ENCODE results near the gene CREB5. TPM values are rescaled to one million over a fixed set of nuclear protein-coding genes. Genes with fewer than 3 reads are reported as not detected.

The CREB5 gene
- total and polyA plus RNA-seq, 2 of the 8 experiments (the other 6 are each of a cell fraction or from before 2014, with no cell fraction given), result 2.4 to 2.7 TPM

GRCh38 chr7:28530803-28531175 lies 118.5 kb downstream of the CREB5 start:
- Histone ChIP-seq H3K36me3 (ENCODE audit: control insufficient read depth in 2 of 4, insufficient read depth in 4 of 4, low read length in 3 of 4) (no peaks in the 10 kb centered on the region), H3K23me2 (ENCODE audit: low read depth, low read length) (no peaks in the 10 kb centered on the region), H3K56ac (replicated peaks; ENCODE audit: insufficient read length, low read depth, low read length) (no peak overlapping the region), H2BK20ac (ENCODE audit: low read length) (no peak overlapping the region), H4K91ac (replicated peaks; ENCODE audit: insufficient read length, low read length) (no peak overlapping the region), H3K18ac (ENCODE audit: extremely low read depth, low read length) (no peak overlapping the region), H3K4me2 (ENCODE audit: insufficient read depth in 1 of 2, low read depth in 2 of 2, low read length in 2 of 2) (peak overlapping the region in 1 of 2 experiments; percentile 35; a peak in 1 of 4 replicates), H3K27ac (ENCODE audit: low read depth, low read length) (no peak overlapping the region), H3K27me3 (replicated peaks in 1 of 4; ENCODE audit: control insufficient read depth in 3 of 4, extremely low read depth in 1 of 4, insufficient read depth in 3 of 4, low read length in 3 of 4) (no peaks in the 10 kb centered on the region; a peak in 1 of 7 replicates), H2BK120ac (replicated peaks; ENCODE audit: low read depth, low read length) (no peak overlapping the region), H4K20me1 (replicated peaks in 1 of 2; ENCODE audit: control insufficient read depth in 1 of 2, insufficient read depth in 2 of 2, low read length in 2 of 2) (no peaks in the 10 kb centered on the region), H3K9me3 (ENCODE audit: insufficient read depth in 2 of 2, low read depth in 1 of 2, low read length in 1 of 2) (no peaks in the 10 kb centered on the region), H4K5ac (ENCODE audit: insufficient read length, low read depth, low read length) (no peak overlapping the region), H3K79me1 (ENCODE audit: low read depth, low read length) (no peaks in the 10 kb centered on the region), H3K4me3 (ENCODE audit: extremely low read depth in 1 of 4, insufficient read depth in 2 of 4, low read depth in 3 of 4, low read length in 4 of 4) (no peak overlapping the region; a peak in 1 of 8 replicates), H2BK5ac (ENCODE audit: low read depth, low read length) (no peak overlapping the region), H3K9ac (replicated peaks in 1 of 4; ENCODE audit: extremely low read depth in 1 of 4, low read depth in 3 of 4, low read length in 3 of 4) (no peak overlapping the region; a peak in 1 of 7 replicates), H2AK5ac (ENCODE audit: low read depth, low read length) (no peak overlapping the region), H2AFZ (ENCODE audit: low read length) (peak overlapping the region; percentile 27), H3K14ac (ENCODE audit: insufficient read length) (no peak overlapping the region), H3K23ac (ENCODE audit: insufficient read length) (no peak overlapping the region), H3K4me1 (replicated peaks in 1 of 4; ENCODE audit: control insufficient read depth in 3 of 4, insufficient read depth in 4 of 4, low read length in 3 of 4) (peaks cover 1 to 6% (median 3%) of the 10 kb centered on the region in 4 experiments; a peak in 5 of 7 replicates), H3K4ac (replicated peaks; ENCODE audit: insufficient read length, low read depth, low read length) (no peak overlapping the region), H4K8ac (ENCODE audit: extremely low read depth, insufficient read depth, low read length) (no peak overlapping the region), H2BK12ac (ENCODE audit: low read depth, low read length) (peak overlapping the region; percentile 68; the same call in 1 of the 2 replicates), H2BK15ac (ENCODE audit: low read length) (no peak overlapping the region), H3K79me2 (ENCODE audit: control insufficient read depth in 1 of 2, insufficient read depth in 2 of 2, low read length in 2 of 2) (no peaks in the 10 kb centered on the region)
- TF ChIP-seq HDAC2 (IDR thresholded peaks at IDR 0.05; ENCODE audit: borderline replicate concordance in 1 of 2, low read depth in 2 of 2, low read length in 2 of 2) (no peak), JUND (IDR thresholded peaks at IDR 0.05; ENCODE audit: low read length) (no peak), RNF2 (IDR thresholded peaks at IDR 0.05; ENCODE audit: borderline replicate concordance, low read depth, low read length, missing control alignments, poor library complexity, severe bottlenecking) (no peak), SP4 (IDR thresholded peaks at IDR 0.05; ENCODE audit: low read length) (no peak), RXRA (IDR thresholded peaks at IDR 0.05; ENCODE audit: insufficient read depth, low read depth, low read length) (no peak), YY1 (IDR thresholded peaks at IDR 0.05; ENCODE audit: low read depth, low read length) (0 out of 2 replicates have a peak, but pooled peaks have one; percentile 1), SP2 (IDR thresholded peaks at IDR 0.05; ENCODE audit: low read length) (no peak)
- ChIA-PET POLR2A (ENCODE audit: partially characterized antibody) (no interaction called here), CTCF (ENCODE audit: partially characterized antibody) (interaction anchor here (0.7 to 2.1 kb wide), 6 partner anchors 10 to 321 kb away, joined by 3 to 9 read pairs (median 4); no protein-coding TSS in a partner anchor)
- no peak for DNase-seq (ENCODE audit: low read depth in 1 of 2, low spot score in 2 of 2)
- FAIRE-seq, result no peak
- 78% methylated on average over 4 of the region's 4 CpGs; no CpG with 5 or more reads in 1 of the 2 experiments for WGBS, 2 experiments (ENCODE audit: extremely low coverage in 1 of 2, insufficient coverage in 1 of 2, insufficient read length in 1 of 2, insufficient replicate concordance in 2 of 2, low coverage in 1 of 2, low lambda C conversion rate in 2 of 2, missing lambda C conversion rate in 1 of 2)
